ENCODE data around the gene C14orf39.
"Not testable (repeated sequence)": the region's sequence is repeated elsewhere in the genome, so short reads cannot be mapped to it uniquely, and the experiment has no call there.

Gene C14orf39

DNA sequence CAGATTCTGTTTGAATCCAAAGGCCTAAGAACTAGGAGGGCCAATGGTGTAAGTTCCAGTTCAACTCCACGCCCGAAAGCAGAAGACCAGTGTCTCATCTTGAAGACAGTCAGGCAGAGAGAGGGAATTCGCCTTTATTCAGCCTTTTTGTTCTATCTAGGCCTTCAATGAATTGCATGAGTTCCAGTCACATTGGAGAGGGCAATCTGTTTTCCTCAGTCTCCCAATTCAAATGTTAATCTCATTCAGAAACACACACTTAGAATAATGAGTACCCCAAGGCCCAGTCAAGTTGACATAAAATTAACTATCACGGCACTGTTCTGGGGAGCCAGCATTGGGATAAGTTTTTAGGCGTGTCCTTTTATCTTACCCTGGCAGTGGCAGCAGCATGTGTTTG, 65.8 kb downstream of the C14orf39 start:
- DNase-seq: no peak
- CTCF ChIA-PET: no interaction called here
- Mint-ChIP-seq H3K36me3 (no peaks in the 10 kb centered on the region), H3K4me3 (no peak overlapping the region), H3K9me3 (no peaks in the 10 kb centered on the region), H3K27ac (no peak overlapping the region), H3K27me3 (no peaks in the 10 kb centered on the region), H3K4me1 (no peaks in the 10 kb centered on the region)

DNA sequence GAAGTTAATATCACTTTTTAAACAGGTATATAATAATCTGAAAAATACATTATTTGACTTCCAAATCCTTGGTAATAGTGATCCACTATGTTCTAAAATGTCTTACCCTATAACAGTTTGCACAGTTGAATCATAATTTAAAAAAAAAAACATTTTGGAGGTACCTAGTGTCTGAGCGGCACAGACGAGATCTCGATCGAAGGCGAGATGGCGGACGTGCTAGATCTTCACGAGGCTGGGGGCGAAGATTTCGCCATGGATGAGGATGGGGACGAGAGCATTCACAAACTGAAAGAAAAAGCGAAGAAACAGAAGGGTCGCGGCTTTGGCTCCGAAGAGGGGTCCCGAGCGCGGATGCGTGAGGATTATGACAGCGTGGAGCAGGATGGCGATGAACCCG, 88.3 kb downstream of the C14orf39 start:
- H3K27me3 Mint-ChIP-seq, H3K4me3 Mint-ChIP-seq, H3K36me3 Mint-ChIP-seq, H3K9me3 Mint-ChIP-seq, H3K27ac Mint-ChIP-seq, DNase-seq, H3K4me1 Mint-ChIP-seq: not testable (repeated sequence)
- CTCF ChIA-PET: interaction anchor here (1.0 kb wide), 1 partner anchor 28 kb away, joined by 4 read pairs; no protein-coding TSS in a partner anchor

DNA sequence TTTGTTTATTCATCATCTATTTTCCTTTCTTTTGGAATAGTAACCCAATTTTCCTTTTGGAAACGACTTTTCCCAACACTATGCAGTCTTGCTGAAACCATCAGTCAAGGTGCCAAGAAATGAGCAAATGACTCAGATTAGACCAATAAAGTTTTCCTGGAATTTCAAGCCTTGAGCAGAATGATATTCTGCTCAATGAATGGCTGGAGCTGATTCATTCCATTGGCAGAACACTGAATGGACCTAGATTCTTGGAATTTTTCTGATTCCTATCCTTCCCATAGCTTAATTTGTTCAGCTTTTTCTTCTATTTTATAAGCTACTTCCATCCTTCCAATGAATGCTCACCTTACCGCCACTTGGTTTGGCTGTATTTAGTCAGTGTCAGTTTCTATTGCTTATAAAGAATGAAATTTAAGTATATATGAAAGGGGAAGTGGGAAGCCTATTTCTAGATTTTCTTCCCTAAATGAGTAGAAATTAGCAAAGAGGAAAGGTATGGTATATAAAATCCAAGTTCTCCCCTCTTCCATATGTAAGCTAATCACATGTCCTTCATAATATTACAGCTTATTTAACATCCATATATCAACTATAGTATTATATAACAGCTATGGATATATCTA, 89.0 kb downstream of the C14orf39 start:
- CTCF ChIA-PET: interaction anchor here (1.0 kb wide), 1 partner anchor 28 kb away, joined by 4 read pairs; no protein-coding TSS in a partner anchor
- Mint-ChIP-seq H3K4me1 (no peaks in the 10 kb centered on the region), H3K27me3 (no peaks in the 10 kb centered on the region)

More for the DNA sequence above, 89.0 kb downstream of the C14orf39 start:
- no peak overlapping the region for H3K27ac Mint-ChIP-seq
- H3K36me3 Mint-ChIP-seq: no peaks in the 10 kb centered on the region
- no peak overlapping the region for H3K4me3 Mint-ChIP-seq
- no peaks in the 10 kb centered on the region for H3K9me3 Mint-ChIP-seq
- DNase-seq: no peak
